GM18508 (cell line): ENCODE data around the gene ETFA.

Source experiments
- ATAC-seq: cut with Tn5 transposase; IDR thresholded peaks from one replicate; pipeline ENCODE4 v1.9.1; 2021; ENCODE audit warnings: moderate number of reproducible peaks; ENCODE audit not compliant: insufficient read depth, unreplicated experiment

Gene ETFA

GRCh38 chr15:76340803-76341365 is 29.6 kb upstream of the ETFA start:
- no peak for ATAC-seq

GRCh38 chr15:76340198-76340802 is 29.0 kb upstream of the ETFA start:
- ATAC-seq = no peak

GRCh38 chr15:76339305-76340197 is 28.3 kb upstream of the ETFA start:
- ATAC-seq = no peak

- no peak for ATAC-seq
These were observed 27.4 kb upstream of the ETFA start for GRCh38 chr15:76338486-76339304.

- no peak for ATAC-seq
These were observed 26.6 kb upstream of the ETFA start for GRCh38 chr15:76337696-76338485.

- no peak for ATAC-seq
These were observed 25.9 kb upstream of the ETFA start for GRCh38 chr15:76337059-76337695.

- no peak for ATAC-seq
These were observed 25.2 kb upstream of the ETFA start, which contains the start of gene ISL2 for GRCh38 chr15:76336254-76337058. Gene ISL2, plus strand, starts transcription at chr15:76336773. Its CDS starts 111 bp downstream, at chr15:76336884.

- ATAC-seq = no peak
These were observed 24.3 kb upstream of the ETFA start for GRCh38 chr15:76335307-76336253.

GRCh38 chr15:76334438-76335306 is 23.4 kb upstream of the ETFA start:
- no peak for ATAC-seq

GRCh38 chr15:76333720-76334437 is 22.6 kb upstream of the ETFA start:
- ATAC-seq = no peak

GRCh38 chr15:76333309-76333708 is 22.0 kb upstream of the ETFA start:
- ATAC-seq = no peak

GRCh38 chr15:76332796-76333195 is 21.5 kb upstream of the ETFA start:
- ATAC-seq = no peak

- no peak for ATAC-seq
These were observed 18.9 kb upstream of the ETFA start for GRCh38 chr15:76330080-76330680.

- no peak for ATAC-seq
These were observed 17.7 kb upstream of the ETFA start for GRCh38 chr15:76328958-76329357.

- no peak for ATAC-seq
These were observed 16.9 kb upstream of the ETFA start for GRCh38 chr15:76328106-76328696.
